ENCODE results near the gene LEPROT. TPM values are rescaled to one million over a fixed set of nuclear protein-coding genes. Genes with fewer than 3 reads are reported as not detected.

Gene LEPROT
- polyA plus RNA-seq, 10 donors: 53.8 to 78.4 (median 61.2) TPM

DNA sequence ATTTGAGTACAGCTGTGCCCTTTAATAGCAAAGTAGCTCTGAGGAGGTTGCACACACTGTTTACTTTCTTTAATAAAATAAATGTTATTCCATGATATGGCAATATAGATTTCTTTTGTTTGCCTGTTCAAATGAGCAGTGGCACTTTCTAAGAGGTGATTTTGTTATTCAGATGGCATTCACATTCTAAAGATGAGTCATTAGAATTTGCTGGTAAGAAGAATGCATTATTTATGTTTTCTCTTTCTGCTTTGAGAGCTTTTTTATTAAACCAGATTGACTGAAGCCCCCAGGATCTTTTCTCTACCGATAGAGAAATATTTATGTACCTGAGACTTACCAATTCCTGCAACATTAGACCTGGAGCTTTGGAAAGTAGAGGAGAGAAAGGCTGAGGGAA lies 11.2 kb upstream of the LEPROT start:
- DNase-seq: no peak

DNA sequence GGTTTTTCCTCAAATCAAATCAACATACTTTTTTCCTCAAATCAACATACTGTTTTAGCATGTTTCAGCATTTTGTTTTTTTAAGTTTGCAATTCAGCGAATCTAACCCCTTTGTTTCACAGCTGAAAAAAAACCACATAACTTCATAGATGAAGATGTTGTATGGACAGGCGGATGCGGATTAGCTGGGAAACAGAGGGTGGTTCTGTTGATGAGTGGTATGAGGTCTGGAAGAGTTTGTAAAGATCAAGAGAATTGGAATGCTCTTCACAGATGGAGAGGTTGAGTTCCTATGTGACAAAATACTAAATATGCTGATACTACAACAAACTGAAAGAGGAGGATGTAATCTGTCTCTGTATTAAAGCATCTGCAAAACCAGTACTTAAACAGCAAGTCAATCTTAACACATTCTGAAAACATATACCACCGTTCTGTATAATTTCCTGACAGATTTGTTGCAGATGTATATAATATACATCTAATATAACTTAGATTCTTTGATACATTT lies 10.6 kb upstream of the LEPROT start:
- DNase-seq: no peak

DNA sequence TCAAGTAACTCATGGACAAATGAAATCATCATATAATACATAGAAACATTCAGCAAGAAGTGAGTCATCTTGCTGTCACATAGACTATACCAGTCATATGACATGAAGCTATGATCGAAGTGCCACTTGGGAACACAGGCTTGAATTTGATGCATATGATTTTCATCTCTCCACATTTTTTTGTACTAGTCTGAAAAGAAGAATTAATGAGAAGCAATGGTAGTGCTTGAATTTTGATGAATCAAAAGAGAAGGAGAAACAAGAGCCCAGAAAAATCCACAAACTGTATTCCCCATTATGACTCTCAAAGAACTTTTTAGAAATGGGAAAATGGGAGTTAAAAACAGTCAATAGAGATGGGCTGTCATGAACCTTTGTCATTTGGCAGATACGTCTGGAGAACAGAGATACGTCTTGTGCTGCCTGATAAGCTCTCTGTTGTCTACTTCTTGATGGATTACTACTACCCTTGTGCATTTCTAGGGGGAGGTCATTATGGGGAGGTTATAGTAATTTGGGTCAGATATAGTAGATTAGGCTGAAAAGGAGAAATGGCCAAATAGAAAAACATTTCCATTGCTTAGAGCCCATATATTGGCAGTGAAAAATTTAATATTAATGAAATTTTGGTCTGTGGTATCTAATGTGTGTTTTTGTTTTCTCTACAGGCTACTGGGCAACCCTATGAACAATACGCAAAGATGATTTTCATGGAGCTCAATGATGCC lies 8.0 kb upstream of the LEPROT start:
- DNase-seq: no peak

DNA sequence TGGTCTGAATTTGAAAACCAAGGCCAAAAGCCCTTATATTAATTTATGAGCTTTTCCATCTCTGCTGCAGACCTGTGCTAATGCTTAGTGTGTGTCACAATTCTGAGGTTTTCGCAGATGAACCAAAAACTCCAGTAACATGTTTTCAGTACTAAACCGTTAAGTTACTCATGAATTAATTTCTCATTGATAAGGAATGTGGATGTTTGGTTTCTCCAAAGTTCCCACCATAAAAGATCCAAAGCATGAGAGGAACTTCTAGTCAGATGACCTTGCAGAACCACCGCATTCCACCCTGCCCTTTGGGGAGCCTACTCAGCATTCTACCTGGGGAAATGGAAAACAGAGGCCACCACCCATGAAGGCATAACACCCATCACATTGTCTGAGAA lies 7.5 kb upstream of the LEPROT start:
- peak in 1 of 3 donors; percentile 52 for DNase-seq

DNA sequence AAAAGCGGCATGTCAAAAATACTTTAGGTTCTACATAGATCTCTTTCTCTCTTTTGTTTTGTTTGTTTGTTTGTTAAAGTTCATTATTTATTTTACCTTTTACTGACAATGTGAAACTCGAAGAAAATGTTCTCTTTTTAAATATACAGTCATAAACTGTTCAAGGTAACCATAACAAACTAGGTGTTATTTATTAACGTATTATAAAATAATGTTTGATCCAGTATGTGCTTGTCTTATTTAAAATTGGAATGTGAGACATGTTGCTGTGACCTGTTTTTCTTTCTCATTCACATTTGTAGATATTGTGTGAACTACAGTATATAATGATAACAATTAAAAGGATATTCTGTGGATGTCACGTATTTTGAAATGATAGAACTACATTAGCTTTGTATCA lies 5.9 kb upstream of the LEPROT start:
- DNase-seq: no peak

DNA sequence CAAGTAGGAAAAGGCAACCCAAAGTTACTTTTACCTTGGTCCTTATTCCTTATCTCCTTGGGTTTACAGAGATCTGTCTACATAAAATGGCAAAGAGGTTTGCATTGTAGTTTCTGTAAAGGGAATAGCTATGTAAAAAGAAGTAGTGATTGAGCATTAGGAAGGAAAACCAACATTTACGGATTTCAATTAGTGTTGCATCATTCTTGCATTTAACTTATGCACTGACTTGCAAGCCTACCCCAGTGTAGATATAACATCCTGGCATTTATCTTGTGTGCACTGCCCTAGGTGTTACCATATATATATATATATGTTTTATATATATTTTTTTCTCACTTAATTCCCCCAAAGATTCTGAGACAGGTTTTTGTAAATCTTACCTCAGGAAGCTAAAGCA lies 3.7 kb upstream of the LEPROT start:
- no peak for DNase-seq

DNA sequence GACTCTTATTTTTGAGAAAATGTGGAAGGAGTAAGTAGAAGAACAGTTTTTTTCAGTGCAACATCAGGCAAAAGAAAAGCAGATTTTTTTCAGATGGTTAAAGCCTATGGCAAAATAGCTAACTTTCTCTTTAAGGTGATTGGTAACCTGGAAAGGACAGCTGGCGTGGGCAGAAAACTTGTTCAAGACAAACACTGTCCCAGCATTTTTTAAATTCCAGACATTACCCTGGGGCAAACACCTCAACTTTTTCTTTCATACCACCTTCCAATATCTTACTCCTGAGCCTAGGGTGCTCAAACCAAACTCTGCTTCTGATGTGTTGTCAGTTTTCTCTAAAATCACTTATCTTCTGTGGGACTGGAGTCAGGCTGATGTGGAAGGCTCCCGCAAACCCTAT lies 2.7 kb upstream of the LEPROT start:
- DNase-seq: no peak

DNA sequence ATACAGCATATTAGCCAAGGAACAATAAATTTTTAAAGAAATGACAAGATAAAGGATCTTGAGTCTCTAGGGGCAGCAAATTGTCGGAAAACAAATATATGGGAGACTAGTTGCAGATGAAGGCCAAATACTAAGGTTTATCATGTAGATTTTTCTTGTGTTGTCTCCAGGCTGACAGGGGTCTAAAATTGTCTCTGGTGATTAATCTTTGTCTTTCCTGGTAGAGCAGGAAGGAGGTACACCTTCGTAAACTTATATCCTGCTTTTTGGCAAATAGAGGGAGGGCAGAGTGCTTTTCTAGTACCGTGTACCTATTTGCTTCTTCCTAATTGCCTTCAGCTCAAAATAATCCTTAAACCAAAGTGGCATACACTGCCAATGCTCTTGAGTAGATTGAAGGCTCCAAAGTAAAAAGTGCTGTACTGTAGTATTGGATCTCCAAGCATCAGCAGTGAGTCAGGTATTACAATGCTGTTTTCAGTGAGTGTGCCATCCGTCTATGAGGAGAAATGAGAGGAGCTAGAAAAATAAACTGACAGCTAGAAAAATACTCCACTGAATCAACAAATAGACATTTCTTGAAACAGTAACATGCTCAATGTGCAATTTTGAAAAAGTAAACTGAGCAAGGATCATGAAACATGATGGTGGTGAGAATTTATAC lies 1.8 kb upstream of the LEPROT start:
- no peak for DNase-seq

DNA sequence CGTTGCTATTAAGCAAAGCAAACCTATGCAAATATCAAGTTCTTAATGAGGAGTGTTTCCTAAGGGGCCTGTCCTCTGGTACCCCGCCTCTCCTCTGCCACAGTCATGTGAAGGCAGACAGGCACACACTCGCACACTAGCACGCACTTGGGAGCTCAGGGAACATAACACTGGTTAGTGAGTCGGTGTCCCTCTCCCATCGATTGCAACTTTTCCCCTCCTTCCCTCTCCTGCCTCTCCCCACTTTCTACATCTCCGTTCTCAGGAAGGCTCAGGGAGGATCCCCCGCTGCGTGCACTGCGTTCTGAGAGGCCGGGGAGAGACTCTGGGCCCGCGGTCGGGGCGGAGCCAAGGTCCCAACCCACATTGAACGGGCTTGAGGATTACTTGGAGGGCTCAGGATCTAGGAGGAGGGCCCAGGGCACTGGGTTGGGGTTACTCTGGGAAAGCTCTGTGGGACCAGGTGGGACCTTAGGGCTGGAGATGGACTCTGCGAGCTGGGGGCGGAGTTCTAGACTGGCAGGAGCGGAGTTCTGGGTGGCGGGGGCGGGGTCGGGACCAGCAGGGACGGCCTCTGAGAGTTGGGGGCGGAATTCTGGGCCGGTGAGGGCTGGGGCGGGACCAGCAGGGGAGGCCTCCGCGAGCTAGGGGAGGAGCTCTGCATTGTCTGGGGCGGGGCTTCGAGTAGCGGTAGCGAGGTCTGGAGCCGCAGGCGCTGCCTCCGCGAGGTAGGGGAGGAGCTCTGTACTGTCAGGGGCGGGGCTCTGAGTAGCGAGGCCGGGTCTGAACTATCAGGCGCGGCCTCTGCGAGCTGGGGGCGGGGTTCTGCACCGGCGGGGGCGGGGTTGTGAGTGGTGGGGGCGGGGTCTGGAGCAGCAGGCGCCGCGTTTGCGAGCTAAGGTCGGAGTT lies 533 bp upstream of the LEPROT start:
- DNase-seq: peak; percentile 97 to 98 (median 98)

DNA sequence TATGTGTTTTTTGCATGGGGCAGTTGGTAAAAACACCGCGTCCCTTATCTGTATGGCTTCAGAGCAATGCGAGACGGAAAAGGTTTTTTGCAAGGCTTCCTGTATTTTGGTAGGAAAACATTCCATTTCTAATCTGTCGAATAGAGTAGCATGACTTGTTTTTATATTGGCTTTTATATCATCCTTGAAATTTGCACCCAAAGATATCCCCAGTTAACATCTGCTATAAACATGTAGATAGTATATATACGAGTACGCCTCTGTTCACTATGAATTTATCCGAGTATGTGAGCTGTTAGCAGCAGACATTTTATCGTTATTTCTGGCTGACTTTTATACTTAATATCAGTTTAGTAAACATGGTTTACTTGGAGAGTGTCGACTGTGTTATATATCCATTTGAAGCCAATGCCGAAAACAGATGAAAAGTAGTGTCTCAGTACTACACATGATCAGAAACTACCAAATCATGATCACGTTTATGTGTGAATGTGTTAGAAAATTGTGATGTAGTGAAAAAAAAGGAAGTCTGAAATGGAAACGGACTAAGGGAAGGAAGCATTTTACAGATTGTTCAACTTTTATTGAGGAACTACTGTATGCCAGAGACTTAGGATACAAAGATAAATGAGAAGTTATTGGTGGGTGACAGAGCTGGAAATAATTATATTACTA lies 1.0 kb downstream of the LEPROT start:
- DNase-seq: no peak

DNA sequence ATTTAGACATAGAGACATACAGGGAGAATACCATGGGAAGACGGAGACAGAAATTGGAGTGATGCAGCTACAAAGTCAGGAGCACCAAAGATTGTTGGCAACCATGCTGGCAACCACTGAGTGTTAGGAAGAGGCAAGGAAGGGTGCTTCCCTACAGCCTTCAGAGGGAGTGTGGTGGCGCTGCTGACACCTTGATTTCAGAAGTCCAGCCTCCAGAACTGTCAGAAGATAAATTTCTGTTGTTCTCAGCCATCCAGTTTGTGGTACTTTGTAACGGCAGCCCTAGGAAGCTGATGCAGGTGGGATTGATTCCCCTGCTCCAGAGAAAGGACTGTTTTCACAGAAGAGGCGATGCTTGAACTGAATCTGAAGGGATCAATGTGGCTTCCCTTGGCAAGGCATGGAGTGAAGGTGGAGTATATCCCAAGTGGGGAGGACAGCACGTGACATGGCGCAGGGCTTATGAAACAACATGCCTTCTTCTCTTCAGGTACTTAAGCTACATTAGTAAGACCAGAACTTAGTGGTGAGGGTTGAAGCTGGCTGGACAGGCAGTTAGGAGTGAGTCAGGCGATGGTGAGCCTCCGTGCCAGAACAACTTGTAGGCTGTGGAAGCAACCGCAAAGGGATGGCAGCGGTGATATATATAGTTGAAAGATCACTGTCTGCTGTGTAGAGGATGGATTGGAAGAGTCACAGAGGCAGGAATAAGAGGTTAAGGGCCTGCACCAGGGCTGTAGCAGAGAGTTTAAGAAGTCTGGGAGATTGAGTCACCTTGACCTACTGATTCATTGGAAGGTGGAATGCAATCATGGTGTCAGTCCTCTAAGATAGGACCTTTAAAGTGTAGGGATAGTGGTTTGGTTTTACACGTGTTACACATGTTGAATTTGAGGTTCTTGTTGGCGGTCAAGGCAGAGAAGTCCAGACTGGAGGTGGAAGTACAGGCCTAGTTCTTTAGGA lies 2.1 kb downstream of the LEPROT start:
- DNase-seq: peak in 1 of 3 donors; percentile 9

DNA sequence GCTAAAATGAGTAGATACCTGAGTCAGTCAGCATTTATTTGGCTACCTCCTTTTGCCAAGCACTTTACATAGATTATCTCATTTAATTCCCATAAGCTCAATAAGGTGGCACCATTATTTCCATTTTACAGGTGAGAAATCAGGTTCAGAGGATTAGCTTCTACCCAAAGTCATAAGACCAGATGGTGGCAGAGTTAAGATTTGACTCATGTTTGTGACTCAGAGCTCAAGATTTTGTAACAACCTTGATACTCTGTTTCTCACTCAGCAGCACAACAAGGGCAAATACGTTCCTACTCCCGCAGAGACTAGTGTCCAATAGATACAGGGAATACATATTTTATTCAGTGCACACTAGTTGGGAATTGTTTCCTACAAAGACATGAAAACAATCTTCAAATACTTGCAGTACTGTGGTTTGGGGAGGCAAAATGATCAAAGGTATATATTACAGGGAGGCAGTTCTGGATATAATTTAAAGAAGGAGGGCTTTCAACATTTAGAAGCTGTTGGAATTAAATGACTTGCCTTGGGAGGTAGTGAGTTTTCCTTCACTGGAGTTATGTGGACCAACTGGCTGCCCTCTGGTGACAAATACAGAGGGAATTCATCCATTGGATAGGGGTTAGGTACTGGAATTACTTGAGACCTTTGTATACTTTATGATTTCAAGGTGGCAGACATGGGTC lies 3.6 kb downstream of the LEPROT start:
- peak in 1 of 3 donors; percentile 63 for DNase-seq

DNA sequence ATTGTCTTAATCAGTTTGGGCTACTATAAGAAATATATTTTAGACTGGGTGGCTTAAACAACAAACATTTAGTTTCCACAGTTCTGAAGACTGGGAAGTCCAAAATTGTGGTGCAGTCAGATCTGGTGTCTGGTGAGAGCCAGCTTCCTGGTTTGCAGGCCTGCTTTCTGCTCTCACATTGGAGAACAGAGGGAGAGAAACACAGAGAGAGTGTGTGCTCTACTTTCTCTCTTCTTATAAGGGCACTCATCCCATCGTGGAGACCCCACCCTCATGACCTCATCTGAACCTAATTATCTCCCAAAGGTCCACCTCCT lies 4.1 kb downstream of the LEPROT start:
- DNase-seq: no peak

DNA sequence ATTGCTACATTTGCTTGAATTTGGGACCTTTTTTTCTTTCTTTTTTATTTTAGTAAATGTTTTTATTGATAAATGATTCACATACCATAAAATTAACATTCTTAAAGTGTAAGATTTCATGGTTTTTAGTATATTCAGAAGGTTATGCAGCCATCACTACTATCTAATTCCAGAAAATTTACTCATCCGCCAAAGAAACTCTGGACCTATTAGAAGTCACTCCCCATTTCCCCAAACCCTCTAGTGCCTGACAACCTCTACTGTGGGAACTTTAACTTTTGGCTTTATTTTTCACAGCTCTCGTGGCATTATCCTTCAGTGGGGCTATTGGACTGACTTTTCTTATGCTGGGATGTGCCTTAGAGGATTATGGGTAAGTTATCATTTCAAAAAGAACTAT lies 4.5 kb downstream of the LEPROT start:
- no peak for DNase-seq

DNA sequence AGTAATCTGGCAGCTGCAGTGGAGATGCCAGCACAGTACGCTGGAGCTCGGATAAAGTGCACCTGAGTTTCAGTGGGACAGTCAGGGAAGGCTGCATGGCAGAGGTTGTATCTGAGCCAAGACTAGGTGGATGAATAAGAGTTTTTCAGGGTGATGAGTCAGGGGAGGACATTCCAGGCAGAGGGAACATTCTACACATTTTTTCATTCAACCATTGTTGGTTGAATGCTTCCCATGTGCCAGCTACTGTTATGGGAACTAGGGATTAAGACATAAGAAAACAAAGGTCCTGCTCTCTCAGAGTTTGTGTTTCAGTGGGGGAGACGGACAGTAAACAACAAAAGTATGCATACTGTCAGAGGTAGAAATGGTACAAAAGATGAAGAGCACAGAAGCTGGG lies 5.2 kb downstream of the LEPROT start:
- peak in 1 of 3 donors; percentile 64 for DNase-seq

DNA sequence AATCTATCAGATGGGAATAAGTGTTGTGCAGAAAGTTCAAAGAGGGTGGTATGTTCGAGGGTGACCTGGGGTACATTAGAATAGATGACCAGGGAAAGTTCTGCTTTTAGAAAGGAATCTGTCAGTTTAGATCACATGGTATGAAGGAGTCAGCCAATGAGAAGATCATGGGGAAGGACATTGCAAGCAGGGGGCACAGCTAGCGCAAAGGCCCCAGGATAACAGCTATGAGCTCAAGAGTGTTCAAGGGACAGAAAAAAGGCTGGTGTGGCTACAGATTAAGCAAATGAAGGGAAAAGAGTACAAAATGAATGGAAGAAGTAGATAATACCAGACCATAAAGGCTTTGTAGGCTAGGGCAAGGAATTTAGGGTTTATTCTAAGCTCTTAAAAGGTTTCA lies 8.6 kb downstream of the LEPROT start:
- no peak for DNase-seq

DNA sequence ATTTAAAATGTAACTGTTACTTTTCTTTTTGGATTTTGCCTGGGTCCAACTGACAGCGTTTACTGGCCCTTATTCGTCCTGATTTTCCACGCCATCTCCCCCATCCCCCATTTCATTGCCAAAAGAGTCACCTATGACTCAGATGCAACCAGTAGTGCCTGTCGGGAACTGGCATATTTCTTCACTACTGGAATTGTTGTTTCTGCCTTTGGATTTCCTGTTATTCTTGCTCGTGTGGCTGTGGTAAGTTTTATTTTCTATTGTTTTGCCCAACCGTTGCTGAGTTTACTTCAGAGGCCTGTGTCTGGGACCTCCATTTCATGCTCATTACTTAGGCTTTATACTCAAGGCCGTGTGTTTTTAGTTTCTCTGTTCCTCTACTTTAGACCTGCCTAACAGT lies 9.3 kb downstream of the LEPROT start:
- DNase-seq: peak in 1 of 3 donors; percentile 17

DNA sequence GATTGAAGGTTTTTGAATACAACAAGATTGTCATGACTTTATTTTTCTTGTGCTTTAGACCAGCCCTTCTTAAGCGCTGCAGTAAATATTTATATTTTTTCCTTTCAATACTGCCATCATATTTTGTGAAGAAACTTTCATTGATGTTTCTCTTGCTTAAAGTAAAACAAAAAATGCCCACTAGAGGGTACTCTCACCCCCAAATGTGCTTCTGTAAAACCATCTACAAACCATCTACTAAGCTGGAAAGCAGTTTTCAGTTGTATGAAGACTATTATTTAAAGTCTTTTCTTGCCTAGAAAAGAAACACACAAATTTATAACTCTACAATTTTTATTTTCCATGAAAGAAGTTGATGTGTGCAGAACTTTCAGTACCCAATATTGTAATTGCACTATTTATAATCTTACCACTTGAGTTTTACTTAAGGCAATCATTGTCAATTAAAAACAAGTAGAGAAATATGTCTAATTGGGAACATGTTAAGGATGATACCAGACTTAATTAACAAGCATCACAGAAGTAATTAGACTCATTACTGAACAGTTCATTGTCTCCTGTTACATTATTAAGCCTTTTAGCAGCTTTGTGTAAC lies 10.7 kb downstream of the LEPROT start:
- peak; percentile 34 to 59 (median 42) for DNase-seq

DNA sequence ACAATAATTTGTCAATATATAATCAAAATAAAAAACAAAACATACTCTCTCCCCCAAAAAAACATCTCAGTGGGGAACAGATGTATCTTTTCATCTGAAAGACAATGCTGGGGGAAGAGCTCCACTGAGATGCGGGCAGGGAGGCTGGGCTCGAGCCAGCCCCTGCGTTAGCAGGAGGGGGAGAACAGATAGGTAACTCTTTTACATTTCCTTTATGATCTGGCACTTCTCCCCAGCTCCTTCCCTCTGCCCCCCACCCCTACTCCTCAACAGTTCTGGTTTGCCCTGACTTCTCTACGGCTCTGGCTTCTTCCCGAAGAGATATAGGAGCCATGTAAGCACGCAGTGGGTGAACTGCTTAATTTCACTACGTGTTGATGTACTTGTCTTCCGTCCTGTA lies 12.4 kb downstream of the LEPROT start:
- no peak for DNase-seq

DNA sequence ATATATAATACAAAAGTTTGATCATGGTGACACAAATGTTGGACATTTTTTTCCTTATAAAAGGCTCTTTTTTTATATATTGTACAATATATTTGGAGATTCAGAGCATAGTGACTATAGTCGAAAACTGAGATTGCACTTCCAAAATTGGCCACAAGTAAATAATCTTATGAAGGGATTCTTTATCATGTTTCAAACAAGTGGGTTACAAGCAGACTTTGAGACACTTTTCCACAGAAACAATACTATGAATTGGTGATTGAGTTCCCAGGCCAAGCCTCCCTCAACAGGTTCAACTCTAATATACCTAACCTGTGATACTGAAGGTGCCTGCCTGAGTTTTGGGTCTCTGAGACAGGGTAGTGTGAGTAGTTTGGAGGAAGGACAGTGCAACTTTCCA lies 13.8 kb downstream of the LEPROT start:
- DNase-seq: no peak

All from muscle of back (tissue), 11 donors.